Measurements from ENCODE around the gene ANKRD34B. TPM values are rescaled to one million over a fixed set of nuclear protein-coding genes. Genes with fewer than 3 reads are reported as not detected.
"Not testable (repeated sequence)": the region's sequence is repeated elsewhere in the genome, so short reads cannot be mapped to it uniquely, and the experiment has no call there.

The ANKRD34B gene
- total RNA-seq, 2 experiments from 2014 or later, result not detected

GRCh38 chr5:80588858-80589540 is 18.9 kb upstream of the ANKRD34B start:
- no peaks in the 10 kb centered on the region for H3K36me3 Mint-ChIP-seq
- DNase-seq, result no peak
- no peak overlapping the region for H3K27ac Mint-ChIP-seq
- H3K9me3 Mint-ChIP-seq, result no peaks in the 10 kb centered on the region
- H3K27me3 Mint-ChIP-seq, result peaks cover 3% of the 10 kb centered on the region
- no peak overlapping the region for H3K4me3 Mint-ChIP-seq
- no peaks in the 10 kb centered on the region for H3K4me1 Mint-ChIP-seq

GRCh38 chr5:80584770-80585169 is 14.7 kb upstream of the ANKRD34B start:
- no peak overlapping the region for H3K4me3 Mint-ChIP-seq
- H3K27me3 Mint-ChIP-seq, result peaks cover 7% of the 10 kb centered on the region
- H3K9me3 Mint-ChIP-seq, result peaks cover 2% of the 10 kb centered on the region
- no peaks in the 10 kb centered on the region for H3K4me1 Mint-ChIP-seq
- no peak overlapping the region for H3K27ac Mint-ChIP-seq
- DNase-seq, result no peak
- no peaks in the 10 kb centered on the region for H3K36me3 Mint-ChIP-seq

GRCh38 chr5:80580291-80580690 is 10.2 kb upstream of the ANKRD34B start:
- H3K36me3 Mint-ChIP-seq, DNase-seq, H3K4me1 Mint-ChIP-seq, H3K4me3 Mint-ChIP-seq, H3K27ac Mint-ChIP-seq, H3K9me3 Mint-ChIP-seq: not testable (repeated sequence)
- H3K27me3 Mint-ChIP-seq, result peaks cover 30% of the 10 kb centered on the region

- H3K4me3 Mint-ChIP-seq, result no peak overlapping the region
- no peak for DNase-seq
- peaks cover 31% of the 10 kb centered on the region for H3K27me3 Mint-ChIP-seq
- H3K36me3 Mint-ChIP-seq, result no peaks in the 10 kb centered on the region
- H3K27ac Mint-ChIP-seq, result no peak overlapping the region
- H3K9me3 Mint-ChIP-seq, result peaks cover 2% of the 10 kb centered on the region
- peaks cover 2% of the 10 kb centered on the region for H3K4me1 Mint-ChIP-seq
Measured at GRCh38 chr5:80579050-80579449, 9.0 kb upstream of the ANKRD34B start.

- Mint-ChIP-seq H3K4me1 (peaks cover 2% of the 10 kb centered on the region), H3K27ac (no peak overlapping the region), H3K4me3 (no peak overlapping the region), H3K27me3 (peaks cover 39% of the 10 kb centered on the region), H3K9me3 (peaks cover 2% of the 10 kb centered on the region), H3K36me3 (no peaks in the 10 kb centered on the region)
- DNase-seq, result no peak
Measured at GRCh38 chr5:80577707-80578106, 7.6 kb upstream of the ANKRD34B start.

GRCh38 chr5:80576383-80576782 is 6.3 kb upstream of the ANKRD34B start:
- H3K27ac Mint-ChIP-seq, result no peak overlapping the region
- DNase-seq, result no peak
- peaks cover 52% of the 10 kb centered on the region for H3K27me3 Mint-ChIP-seq
- no peaks in the 10 kb centered on the region for H3K36me3 Mint-ChIP-seq
- H3K9me3 Mint-ChIP-seq, result no peaks in the 10 kb centered on the region
- peaks cover 2% of the 10 kb centered on the region for H3K4me1 Mint-ChIP-seq
- H3K4me3 Mint-ChIP-seq, result no peak overlapping the region

- no peaks in the 10 kb centered on the region for H3K36me3 Mint-ChIP-seq
- no peaks in the 10 kb centered on the region for H3K9me3 Mint-ChIP-seq
- peaks cover 3% of the 10 kb centered on the region for H3K4me1 Mint-ChIP-seq
- DNase-seq, result no peak
- peaks cover 70% of the 10 kb centered on the region for H3K27me3 Mint-ChIP-seq
- H3K27ac Mint-ChIP-seq, result no peak overlapping the region
- H3K4me3 Mint-ChIP-seq, result no peak overlapping the region
Measured at GRCh38 chr5:80573062-80573461, 3.0 kb upstream of the ANKRD34B start.

GRCh38 chr5:80569086-80569960 is 757 bp downstream of the ANKRD34B start:
- H3K36me3 Mint-ChIP-seq, result no peaks in the 10 kb centered on the region

GRCh38 chr5:80568251-80568650 is 1.8 kb downstream of the ANKRD34B start:
- H3K4me1 Mint-ChIP-seq, result peaks cover 3% of the 10 kb centered on the region
- H3K36me3 Mint-ChIP-seq, result no peaks in the 10 kb centered on the region
- H3K4me3 Mint-ChIP-seq, result no peak overlapping the region
- H3K9me3 Mint-ChIP-seq, result no peaks in the 10 kb centered on the region
- no peak overlapping the region for H3K27ac Mint-ChIP-seq
- peaks cover 63% of the 10 kb centered on the region for H3K27me3 Mint-ChIP-seq
- no peak for DNase-seq

More at GRCh38 chr5:80569086-80569960, 757 bp downstream of the ANKRD34B start:
- Mint-ChIP-seq H3K4me3 (no peak overlapping the region), H3K4me1 (peaks cover 3% of the 10 kb centered on the region), H3K9me3 (no peaks in the 10 kb centered on the region), H3K27me3 (peaks cover 72% of the 10 kb centered on the region), H3K27ac (no peak overlapping the region)
- peak; percentile 7 for DNase-seq

- no peaks in the 10 kb centered on the region for H3K36me3 Mint-ChIP-seq
Measured at GRCh38 chr5:80566711-80567259, 3.3 kb downstream of the ANKRD34B start.

GRCh38 chr5:80565330-80565729 is 4.8 kb downstream of the ANKRD34B start:
- DNase-seq, result no peak
- Mint-ChIP-seq H3K9me3 (no peaks in the 10 kb centered on the region), H3K4me3 (no peak overlapping the region), H3K4me1 (peaks cover 1% of the 10 kb centered on the region), H3K27me3 (peaks cover 49% of the 10 kb centered on the region), H3K27ac (no peak overlapping the region), H3K36me3 (no peaks in the 10 kb centered on the region)

More at GRCh38 chr5:80566711-80567259, 3.3 kb downstream of the ANKRD34B start:
- Mint-ChIP-seq H3K4me3 (no peak overlapping the region), H3K27ac (no peak overlapping the region), H3K4me1 (peaks cover 3% of the 10 kb centered on the region), H3K9me3 (no peaks in the 10 kb centered on the region), H3K27me3 (peaks cover 58% of the 10 kb centered on the region)
- DNase-seq, result no peak

GRCh38 chr5:80559244-80559643 is 10.8 kb downstream of the ANKRD34B start:
- H3K27me3 Mint-ChIP-seq, result peaks cover 48% of the 10 kb centered on the region
- DNase-seq, result no peak
- H3K4me1 Mint-ChIP-seq, result no peaks in the 10 kb centered on the region
- no peak overlapping the region for H3K27ac Mint-ChIP-seq
- H3K36me3 Mint-ChIP-seq, result no peaks in the 10 kb centered on the region
- no peak overlapping the region for H3K4me3 Mint-ChIP-seq
- no peaks in the 10 kb centered on the region for H3K9me3 Mint-ChIP-seq

GRCh38 chr5:80555099-80555498 is 15.0 kb downstream of the ANKRD34B start:
- no peak overlapping the region for H3K4me3 Mint-ChIP-seq
- no peaks in the 10 kb centered on the region for H3K36me3 Mint-ChIP-seq
- H3K4me1 Mint-ChIP-seq, result no peaks in the 10 kb centered on the region
- DNase-seq, result no peak
- H3K27ac Mint-ChIP-seq, result no peak overlapping the region
- H3K9me3 Mint-ChIP-seq, result no peaks in the 10 kb centered on the region
- H3K27me3 Mint-ChIP-seq, result peaks cover 40% of the 10 kb centered on the region

GRCh38 chr5:80554646-80555045 is 15.4 kb downstream of the ANKRD34B start:
- H3K36me3 Mint-ChIP-seq, result no peaks in the 10 kb centered on the region
- H3K27ac Mint-ChIP-seq, result no peak overlapping the region
- no peak overlapping the region for H3K4me3 Mint-ChIP-seq
- no peaks in the 10 kb centered on the region for H3K9me3 Mint-ChIP-seq
- no peak for DNase-seq
- H3K4me1 Mint-ChIP-seq, result no peaks in the 10 kb centered on the region
- H3K27me3 Mint-ChIP-seq, result peaks cover 42% of the 10 kb centered on the region

- H3K27me3 Mint-ChIP-seq, result no peaks in the 10 kb centered on the region
- no peak overlapping the region for H3K4me3 Mint-ChIP-seq
- H3K9me3 Mint-ChIP-seq, result peaks cover 2% of the 10 kb centered on the region
- H3K36me3 Mint-ChIP-seq, result no peaks in the 10 kb centered on the region
- DNase-seq, result no peak
- peaks cover 17% of the 10 kb centered on the region for H3K4me1 Mint-ChIP-seq
- peak overlapping the region; percentile 43 for H3K27ac Mint-ChIP-seq
Measured at GRCh38 chr5:80541392-80541791, 28.7 kb downstream of the ANKRD34B start.
